Fibroblast of pulmonary artery (primary cell): ENCODE measurements around the gene HPSE2.
A peak's percentile ranks its signal among the peaks of the same experiment; 100 is the strongest.

Source experiments
- DNase-seq: peaks from one replicate; pipeline ENCODE4 v3.0.0-alpha.2; 2010; ENCODE audit warnings: low read depth
- H3K4me3 ChIP-seq: replicated peaks from 2 replicates; pipeline ENCODE4 v1.5.1; 2011; ENCODE audit warnings: low read depth, mild to moderate bottlenecking, control low read depth, low read length, moderate library complexity
- CTCF ChIP-seq: IDR thresholded peaks from 2 replicates; pipeline ENCODE4 v1.5.1; 2011; ENCODE audit warnings: mild to moderate bottlenecking, control low read depth, low read length, inconsistent platforms; ENCODE audit errors: missing control alignments

HPSE2 gene

GRCh38 chr10:98980353-98980752 is 255.3 kb downstream of the HPSE2 start:
- H3K4me3 ChIP-seq, result no peak overlapping the region
- DNase-seq, result no peak
- no peak for TF ChIP-seq CTCF

- peak; percentile 3 for DNase-seq
- no peak overlapping the region for H3K4me3 ChIP-seq
- no peak for TF ChIP-seq CTCF
Observed at GRCh38 chr10:98971464-98971863, 264.2 kb downstream of the HPSE2 start.

GRCh38 chr10:98967601-98968000 is 268.1 kb downstream of the HPSE2 start:
- no peak for TF ChIP-seq CTCF
- no peak overlapping the region for H3K4me3 ChIP-seq
- peak; percentile 5 for DNase-seq

GRCh38 chr10:98963608-98964007 is 272.0 kb downstream of the HPSE2 start:
- TF ChIP-seq CTCF, result no peak
- H3K4me3 ChIP-seq, result no peak overlapping the region
- DNase-seq, result no peak

- TF ChIP-seq CTCF, result no peak
- DNase-seq, result no peak
- no peak overlapping the region for H3K4me3 ChIP-seq
Observed at GRCh38 chr10:98959379-98959778, 276.3 kb downstream of the HPSE2 start.

GRCh38 chr10:98957801-98958200 is 277.9 kb downstream of the HPSE2 start:
- H3K4me3 ChIP-seq, result no peak overlapping the region
- no peak for DNase-seq
- TF ChIP-seq CTCF, result no peak

GRCh38 chr10:98956576-98957260 is 278.9 kb downstream of the HPSE2 start:
- peak; percentile 2 for DNase-seq
- TF ChIP-seq CTCF, result no peak
- H3K4me3 ChIP-seq, result no peak overlapping the region
